ENCODE results near the gene GABRE. TPM values are rescaled to one million over a fixed set of nuclear protein-coding genes. Genes with fewer than 3 reads are reported as not detected.

The GABRE gene
- polyA plus RNA-seq, 1 donor from 2014 or later = 0.10 TPM

DNA sequence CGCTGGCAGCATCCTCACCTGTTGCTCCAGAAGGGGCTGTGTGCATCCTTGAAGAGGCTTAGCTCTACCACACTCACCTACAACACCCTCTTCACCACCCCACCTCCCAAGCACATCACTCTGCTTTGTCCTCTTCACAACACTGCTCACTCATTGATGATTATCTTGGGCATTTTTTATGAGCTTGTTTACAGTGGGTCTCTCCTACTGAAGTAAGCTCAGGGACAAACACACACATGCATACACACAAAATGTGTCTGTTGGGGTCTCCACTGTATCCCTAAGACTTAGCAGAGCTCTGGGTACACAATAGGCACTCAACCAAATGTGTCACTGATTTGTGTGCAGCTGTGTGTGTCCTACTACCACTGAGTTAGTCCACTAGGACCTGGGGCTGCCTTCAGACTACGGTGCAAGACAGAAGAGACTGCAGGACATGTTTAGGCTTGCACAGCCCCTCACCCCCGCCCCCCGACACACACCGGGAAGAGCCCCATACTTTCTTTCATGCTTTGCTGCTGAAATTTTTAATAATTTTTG lies 1.3 kb upstream of the GABRE start:
- Histone ChIP-seq H3K27me3 (ENCODE audit: insufficient read depth, low read depth, low read length) (peaks cover 8% of the 10 kb centered on the region), H3K36me3 (ENCODE audit: insufficient read depth, low read length) (no peaks in the 10 kb centered on the region), H3K9me2 (ENCODE audit: insufficient read depth, low read length) (no peaks in the 10 kb centered on the region), H2AFZ (ENCODE audit: low read depth, low read length) (no peak overlapping the region), H3K4me2 (ENCODE audit: low read length) (no peak overlapping the region), H3K79me2 (replicated peaks; ENCODE audit: insufficient read depth, low read length) (no peaks in the 10 kb centered on the region), H4K20me1 (ENCODE audit: insufficient read depth) (no peaks in the 10 kb centered on the region), H3F3A (ENCODE audit: insufficient read depth, low read length, poor library complexity, severe bottlenecking) (no peaks in the 10 kb centered on the region), H3K9ac (ENCODE audit: low read length) (no peak overlapping the region), H3K9me3 (ENCODE audit: low read length) (no peaks in the 10 kb centered on the region), H3K27ac (ENCODE audit: low read length) (no peak overlapping the region), H3K4me3 (ENCODE audit: low read length) (no peak overlapping the region)
- TF ChIP-seq POLR2AphosphoS5 (IDR thresholded peaks at IDR 0.05) = no peak

- Histone ChIP-seq H3K9me2 (ENCODE audit: insufficient read depth, low read length) (no peaks in the 10 kb centered on the region), H2AFZ (ENCODE audit: low read depth, low read length) (no peak overlapping the region), H3K79me2 (replicated peaks; ENCODE audit: insufficient read depth, low read length) (no peaks in the 10 kb centered on the region), H3K27ac (ENCODE audit: low read length) (no peak overlapping the region), H3K27me3 (ENCODE audit: insufficient read depth, low read depth, low read length) (peaks cover 8% of the 10 kb centered on the region), H3K9me3 (ENCODE audit: low read length) (no peaks in the 10 kb centered on the region), H3F3A (ENCODE audit: insufficient read depth, low read length, poor library complexity, severe bottlenecking) (no peaks in the 10 kb centered on the region), H3K9ac (ENCODE audit: low read length) (no peak overlapping the region), H3K4me3 (ENCODE audit: low read length) (peak overlapping the region; percentile 62), H3K36me3 (ENCODE audit: insufficient read depth, low read length) (no peaks in the 10 kb centered on the region), H3K4me2 (ENCODE audit: low read length) (no peak overlapping the region), H4K20me1 (ENCODE audit: insufficient read depth) (no peaks in the 10 kb centered on the region)
- no peak for TF ChIP-seq POLR2AphosphoS5 (IDR thresholded peaks at IDR 0.05)
Observed at GRCh38 chrX:151975228-151975593, 735 bp upstream of the GABRE start.

DNA sequence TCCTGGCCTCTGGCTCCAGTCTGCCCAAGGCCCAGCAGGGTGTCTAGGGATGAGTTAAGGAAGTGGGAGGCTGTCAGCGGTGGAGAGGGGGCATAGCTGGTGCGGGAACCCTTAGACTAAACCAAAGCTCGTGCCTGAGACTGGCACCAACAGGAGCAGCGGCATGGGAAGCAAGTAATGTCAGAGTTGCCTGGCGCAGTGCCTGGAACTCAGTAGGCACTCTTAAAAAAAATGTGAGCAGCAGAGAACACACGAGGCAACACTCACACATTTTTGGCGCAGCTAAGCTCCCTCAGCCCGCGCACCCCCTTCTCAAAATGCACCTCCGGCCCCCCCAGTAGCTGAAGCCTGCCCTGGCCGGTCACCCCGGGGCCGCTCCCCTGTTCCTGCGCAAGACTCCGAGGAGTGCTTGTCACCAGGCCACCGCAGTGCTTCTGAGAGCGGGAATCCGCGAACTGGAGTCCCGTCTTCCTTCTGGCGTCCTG lies 583 bp downstream of the GABRE start:
- Histone ChIP-seq H3K36me3 (ENCODE audit: insufficient read depth, low read length) (no peaks in the 10 kb centered on the region), H3K9ac (ENCODE audit: low read length) (no peak overlapping the region), H3K27ac (ENCODE audit: low read length) (no peak overlapping the region), H4K20me1 (ENCODE audit: insufficient read depth) (no peaks in the 10 kb centered on the region), H3K9me2 (ENCODE audit: insufficient read depth, low read length) (no peaks in the 10 kb centered on the region), H3K4me2 (ENCODE audit: low read length) (no peak overlapping the region), H2AFZ (ENCODE audit: low read depth, low read length) (no peak overlapping the region), H3K79me2 (replicated peaks; ENCODE audit: insufficient read depth, low read length) (no peaks in the 10 kb centered on the region), H3K27me3 (ENCODE audit: insufficient read depth, low read depth, low read length) (peaks cover 8% of the 10 kb centered on the region), H3F3A (ENCODE audit: insufficient read depth, low read length, poor library complexity, severe bottlenecking) (no peaks in the 10 kb centered on the region), H3K4me3 (ENCODE audit: low read length) (peak overlapping the region; percentile 62), H3K9me3 (ENCODE audit: low read length) (no peaks in the 10 kb centered on the region)
- TF ChIP-seq EP300 (conservative IDR thresholded peaks at IDR 0.05; ENCODE audit: poor library complexity, severe bottlenecking) (no peak), MXI1 (conservative IDR thresholded peaks at IDR 0.05; ENCODE audit: poor library complexity, severe bottlenecking) (no peak)
- TF ChIP-seq, protein P1, sequence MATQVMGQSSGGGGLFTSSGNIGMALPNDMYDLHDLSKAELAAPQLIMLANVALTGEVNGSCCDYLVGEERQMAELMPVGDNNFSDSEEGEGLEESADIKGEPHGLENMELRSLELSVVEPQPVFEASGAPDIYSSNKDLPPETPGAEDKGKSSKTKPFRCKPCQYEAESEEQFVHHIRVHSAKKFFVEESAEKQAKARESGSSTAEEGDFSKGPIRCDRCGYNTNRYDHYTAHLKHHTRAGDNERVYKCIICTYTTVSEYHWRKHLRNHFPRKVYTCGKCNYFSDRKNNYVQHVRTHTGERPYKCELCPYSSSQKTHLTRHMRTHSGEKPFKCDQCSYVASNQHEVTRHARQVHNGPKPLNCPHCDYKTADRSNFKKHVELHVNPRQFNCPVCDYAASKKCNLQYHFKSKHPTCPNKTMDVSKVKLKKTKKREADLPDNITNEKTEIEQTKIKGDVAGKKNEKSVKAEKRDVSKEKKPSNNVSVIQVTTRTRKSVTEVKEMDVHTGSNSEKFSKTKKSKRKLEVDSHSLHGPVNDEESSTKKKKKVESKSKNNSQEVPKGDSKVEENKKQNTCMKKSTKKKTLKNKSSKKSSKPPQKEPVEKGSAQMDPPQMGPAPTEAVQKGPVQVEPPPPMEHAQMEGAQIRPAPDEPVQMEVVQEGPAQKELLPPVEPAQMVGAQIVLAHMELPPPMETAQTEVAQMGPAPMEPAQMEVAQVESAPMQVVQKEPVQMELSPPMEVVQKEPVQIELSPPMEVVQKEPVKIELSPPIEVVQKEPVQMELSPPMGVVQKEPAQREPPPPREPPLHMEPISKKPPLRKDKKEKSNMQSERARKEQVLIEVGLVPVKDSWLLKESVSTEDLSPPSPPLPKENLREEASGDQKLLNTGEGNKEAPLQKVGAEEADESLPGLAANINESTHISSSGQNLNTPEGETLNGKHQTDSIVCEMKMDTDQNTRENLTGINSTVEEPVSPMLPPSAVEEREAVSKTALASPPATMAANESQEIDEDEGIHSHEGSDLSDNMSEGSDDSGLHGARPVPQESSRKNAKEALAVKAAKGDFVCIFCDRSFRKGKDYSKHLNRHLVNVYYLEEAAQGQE (IDR thresholded peaks at IDR 0.05; ENCODE audit: borderline replicate concordance) = no peak

DNA sequence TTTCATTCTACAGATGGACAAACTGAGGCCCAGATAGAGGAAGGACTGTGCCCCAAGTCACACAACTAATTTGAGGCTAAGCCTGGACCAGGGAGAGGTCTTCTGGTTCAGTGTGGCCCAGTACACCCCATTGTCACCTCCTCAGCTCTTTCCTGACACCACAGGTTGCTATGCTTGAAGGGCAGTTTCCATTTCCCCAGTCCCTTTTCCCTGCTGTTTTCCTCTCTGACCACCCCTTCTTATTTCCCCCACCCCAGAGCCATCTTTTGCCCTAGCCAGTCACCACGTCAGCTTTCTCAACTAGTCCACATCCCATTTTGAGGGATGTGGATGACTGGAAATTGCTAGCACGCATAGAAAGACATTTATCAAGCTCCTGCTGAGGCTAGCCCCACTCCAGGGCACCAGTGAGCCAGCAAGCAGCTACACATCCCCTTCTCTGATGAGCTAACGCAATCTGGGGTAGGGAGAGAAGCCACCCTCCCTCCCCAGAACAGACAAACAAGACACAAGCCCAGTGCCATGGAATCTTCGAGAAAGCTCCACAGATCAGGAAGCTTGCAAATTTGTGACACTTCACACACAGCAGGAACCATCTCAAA lies 1.3 kb downstream of the GABRE start:
- Histone ChIP-seq H3K9ac (ENCODE audit: low read length) (no peak overlapping the region), H3K4me3 (ENCODE audit: low read length) (no peak overlapping the region), H2AFZ (ENCODE audit: low read depth, low read length) (no peak overlapping the region), H4K20me1 (ENCODE audit: insufficient read depth) (no peaks in the 10 kb centered on the region), H3K9me3 (ENCODE audit: low read length) (no peaks in the 10 kb centered on the region), H3K79me2 (replicated peaks; ENCODE audit: insufficient read depth, low read length) (no peaks in the 10 kb centered on the region), H3K36me3 (ENCODE audit: insufficient read depth, low read length) (no peaks in the 10 kb centered on the region), H3F3A (ENCODE audit: insufficient read depth, low read length, poor library complexity, severe bottlenecking) (no peaks in the 10 kb centered on the region), H3K27ac (ENCODE audit: low read length) (no peak overlapping the region), H3K27me3 (ENCODE audit: insufficient read depth, low read depth, low read length) (peaks cover 8% of the 10 kb centered on the region), H3K4me2 (ENCODE audit: low read length) (no peak overlapping the region), H3K9me2 (ENCODE audit: insufficient read depth, low read length) (no peaks in the 10 kb centered on the region)
- TF ChIP-seq MXI1 (conservative IDR thresholded peaks at IDR 0.05; ENCODE audit: poor library complexity, severe bottlenecking) (no peak), EZH2 (IDR thresholded peaks at IDR 0.05; ENCODE audit: borderline replicate concordance, insufficient read depth, low read length, poor library complexity, severe bottlenecking) (no peak), SMC3 (conservative IDR thresholded peaks at IDR 0.05; ENCODE audit: poor library complexity) (no peak), EP300 (conservative IDR thresholded peaks at IDR 0.05; ENCODE audit: poor library complexity, severe bottlenecking) (no peak), POLR2AphosphoS5 (IDR thresholded peaks at IDR 0.05) (no peak), CTCF (IDR thresholded peaks at IDR 0.05; ENCODE audit: poor library complexity, severe bottlenecking) (no peak), TAF1 (IDR thresholded peaks at IDR 0.05; ENCODE audit: low read depth) (no peak)
- TF ChIP-seq, protein P1 (IDR thresholded peaks at IDR 0.05; ENCODE audit: borderline replicate concordance) = no peak

Data from neural cell (in vitro differentiated cells).